Body of pancreas (tissue), 4 donors: ENCODE results near the gene ZNF277.

Experiments
- CTCF ChIP-seq, 7 experiments: fragments of 450-650 bp in 4 of 7; fragments of 200-600 bp in 3 of 7; sonication (generic) in 3 of 7; IDR thresholded peaks; one replicate each; pipeline ENCODE4 v1.5.1; 2016 to 2019; ENCODE audit warnings: antibody characterized with exemption in 7 of 7
- POLR2A ChIP-seq, 3 donors: fragments of 450-650 bp; IDR thresholded peaks; one replicate each; pipeline ENCODE4 v1.6.1; 2016; ENCODE audit warnings: antibody characterized with exemption in 3 of 3, mild to moderate bottlenecking in 2 of 3

- TF ChIP-seq CTCF (IDR thresholded peaks at IDR 0.05) (no peak), POLR2A (IDR thresholded peaks at IDR 0.05) (no peak)
Observed at GRCh38 chr7:112341464-112341863, 135.0 kb downstream of the ZNF277 start.
